Uterus (tissue), 4 donors: Measurements from ENCODE around the gene PCYT1A. TPM values are rescaled to one million over a fixed set of nuclear protein-coding genes. Genes with fewer than 3 reads are reported as not detected.
"Not testable (repeated sequence)": the region's sequence is repeated elsewhere in the genome, so short reads cannot be mapped to it uniquely, and the experiment has no call there.

Source experiments
- DNase-seq, 2 donors: peaks; one replicate each; pipeline ENCODE4 v3.0.0-alpha.2; 2019 to 2020
- H3K27ac ChIP-seq, 2 donors: fragments of 200-600 bp; sonication (generic); 1 replicate in 1 of 2; 2 replicates in 1 of 2; pipeline ENCODE4 v1.5.1; 2016 to 2018
- H3K27me3 ChIP-seq, 2 donors: fragments of 200-600 bp; sonication (generic); one replicate each; pipeline ENCODE4 v1.5.1; 2018 to 2019; ENCODE audit warnings: control low read depth in 1 of 2
- H3K36me3 ChIP-seq, 2 donors: fragments of 200-600 bp; sonication (generic); one replicate each; pipeline ENCODE4 v1.5.1; 2019; ENCODE audit warnings: control low read depth in 1 of 2
- H3K4me1 ChIP-seq, 2 donors: fragments of 200-600 bp; sonication (generic); one replicate each; pipeline ENCODE4 v1.5.1; 2018 to 2019; ENCODE audit warnings: control low read depth in 1 of 2
- H3K4me3 ChIP-seq, 2 donors: fragments of 200-600 bp; sonication (generic); 1 replicate in 1 of 2; 2 replicates in 1 of 2; pipeline ENCODE4 v1.5.1; 2018 to 2019; ENCODE audit warnings: mild to moderate bottlenecking in 1 of 2
- H3K9me3 ChIP-seq, 2 donors: fragments of 200-600 bp; sonication (generic); one replicate each; pipeline ENCODE4 v1.5.1; 2019; ENCODE audit warnings: control low read depth in 1 of 2
- CTCF ChIP-seq, 4 experiments: fragments of 200-600 bp in 2 of 4; fragments of 450-650 bp in 2 of 4; sonication (generic) in 2 of 4; IDR thresholded peaks; one replicate each; pipeline ENCODE4 v1.5.1; 2016 to 2019; ENCODE audit warnings: antibody characterized with exemption in 4 of 4, mild to moderate bottlenecking in 2 of 4, moderate library complexity in 1 of 4
- POLR2A ChIP-seq, 2 donors: fragments of 450-650 bp; IDR thresholded peaks; one replicate each; pipeline ENCODE4 v1.6.1; 2016; ENCODE audit warnings: antibody characterized with exemption in 2 of 2, mild to moderate bottlenecking in 1 of 2, moderate library complexity in 1 of 2
- intact Hi-C: fragments of 100-400 bp; cut with DNase I; formaldehyde crosslinking; loops from one replicate; pipeline ENCODE4 v1.15.1; 2023; ENCODE audit warnings: low total_unique reads
- total RNA-seq, 4 donors: library from RNA; depleted of rRNA in 3 of 4; stranded (reverse); fragments of >200 nt in 3 of 4; gene quantifications; one replicate each; pipeline versions ENCODE4 v1.1.0 to v1.2.4, GENCODE V29; 2014 to 2023
- donor health status: DM: yes; HTN: yes; CAD: no.

PCYT1A gene
- total RNA-seq, 4 donors from 2014 or later = 36.5 to 275 (median 56.0) TPM

- TF ChIP-seq CTCF (IDR thresholded peaks at IDR 0.05) (no peak), POLR2A (IDR thresholded peaks at IDR 0.05) (no peak)
- Histone ChIP-seq H3K4me3 (no peak overlapping the region), H3K9me3 (no peaks in the 10 kb centered on the region), H3K27ac (no peak overlapping the region), H3K4me1 (no peaks in the 10 kb centered on the region), H3K27me3 (no peaks in the 10 kb centered on the region), H3K36me3 (no peaks in the 10 kb centered on the region)
- intact Hi-C loops = no loop called here
- no peak for DNase-seq
Observed at GRCh38 chr3:196254376-196255283, 32.9 kb downstream of the PCYT1A start.

- H3K9me3 ChIP-seq = no peaks in the 10 kb centered on the region
- intact Hi-C loops = no loop called here
- no peak overlapping the region for H3K27ac ChIP-seq
- H3K27me3 ChIP-seq = no peaks in the 10 kb centered on the region
- no peaks in the 10 kb centered on the region for H3K4me1 ChIP-seq
- H3K36me3 ChIP-seq = no peaks in the 10 kb centered on the region
- TF ChIP-seq CTCF (IDR thresholded peaks at IDR 0.05) = no peak
- no peak for TF ChIP-seq POLR2A (IDR thresholded peaks at IDR 0.05)
- H3K4me3 ChIP-seq = no peak overlapping the region
- DNase-seq = no peak
Observed at GRCh38 chr3:196251918-196252317, 35.6 kb downstream of the PCYT1A start.

- intact Hi-C loops = no loop called here
- Histone ChIP-seq H3K4me1 (no peaks in the 10 kb centered on the region), H3K4me3 (no peak overlapping the region), H3K27me3 (no peaks in the 10 kb centered on the region), H3K27ac (no peak overlapping the region), H3K36me3 (no peaks in the 10 kb centered on the region), H3K9me3 (no peaks in the 10 kb centered on the region)
- DNase-seq = no peak
- TF ChIP-seq CTCF (IDR thresholded peaks at IDR 0.05) = no peak
- no peak for TF ChIP-seq POLR2A (IDR thresholded peaks at IDR 0.05)
Observed at GRCh38 chr3:196246612-196247308, 40.8 kb downstream of the PCYT1A start.

- H3K9me3 ChIP-seq, H3K36me3 ChIP-seq, H3K27me3 ChIP-seq, DNase-seq, intact Hi-C loops, H3K4me3 ChIP-seq, H3K4me1 ChIP-seq, H3K27ac ChIP-seq: not testable (repeated sequence)
Observed at GRCh38 chr3:196244166-196244565, 43.4 kb downstream of the PCYT1A start.

GRCh38 chr3:196241704-196242103, 45.8 kb downstream of the PCYT1A start:
- no peak overlapping the region for H3K4me3 ChIP-seq
- H3K4me1 ChIP-seq = no peaks in the 10 kb centered on the region
- H3K27ac ChIP-seq = no peak overlapping the region
- TF ChIP-seq CTCF (IDR thresholded peaks at IDR 0.05) = no peak
- no peak for TF ChIP-seq POLR2A (IDR thresholded peaks at IDR 0.05)
- no peak for DNase-seq
- H3K27me3 ChIP-seq = no peaks in the 10 kb centered on the region
- no peaks in the 10 kb centered on the region for H3K9me3 ChIP-seq
- intact Hi-C loops = no loop called here
- no peaks in the 10 kb centered on the region for H3K36me3 ChIP-seq
